Lower leg skin (tissue), 4 donors: ENCODE data around the gene DNPH1. TPM values are rescaled to one million over a fixed set of nuclear protein-coding genes. Genes with fewer than 3 reads are reported as not detected.
A peak's percentile ranks its signal among the peaks of the same experiment; 100 is the strongest.

ENCODE experiments used
- DNase-seq, 2 donors: peaks; one replicate each; pipeline ENCODE4 v3.0.0-alpha.2; 2019; ENCODE audit warnings: low spot score in 2 of 2
- H3K4me3 ChIP-seq: fragments of 200-600 bp; sonication (generic); 2 replicates; pipeline ENCODE4 v1.5.1; 2017; ENCODE audit warnings: mild to moderate bottlenecking, low read depth; ENCODE audit not compliant: poor library complexity, severe bottlenecking
- CTCF ChIP-seq, 3 donors: fragments of 450-650 bp; IDR thresholded peaks; one replicate each; pipeline ENCODE4 v1.5.1; 2016; ENCODE audit warnings: antibody characterized with exemption in 3 of 3, mild to moderate bottlenecking in 3 of 3, moderate library complexity in 2 of 3
- POLR2A ChIP-seq, 2 donors: fragments of 450-650 bp; IDR thresholded peaks; one replicate each; pipeline ENCODE4 v1.6.1; 2016 to 2017; ENCODE audit warnings: antibody characterized with exemption in 2 of 2, mild to moderate bottlenecking in 1 of 2, moderate library complexity in 1 of 2
- WGBS, 2 donors: methylation state at CpG; one replicate each; pipeline ENCODE4 v1.1.5; 2018; 5-methylcytosine and 5-hydroxymethylcytosine counted together
- intact Hi-C: fragments of 100-400 bp; cut with DNase I; formaldehyde crosslinking; loops from one replicate; pipeline ENCODE4 v1.15.0; 2023; ENCODE audit warnings: low total_unique reads
- total RNA-seq, 4 donors: library from RNA; depleted of rRNA; stranded (reverse); fragments of >200 nt; gene quantifications; one replicate each; pipeline ENCODE4 v1.1.0, GENCODE V29; 2016

DNPH1 gene
- total RNA-seq: 10 to 100 TPM; 48.5 to 77.0 (median 61.2) TPM

- H3K4me3 ChIP-seq: peak within 1 kb of the TSS; percentile 43
- intact Hi-C loops: no loop called here
- TF ChIP-seq CTCF (IDR thresholded peaks at IDR 0.05): no peak
- TF ChIP-seq POLR2A (IDR thresholded peaks at IDR 0.05): no peak
- WGBS, 2 donors: 2 to 7% methylated on average over 24 to 77 of the region's 82 CpGs
- peak; percentile 43 to 95 for DNase-seq
Observed at GRCh38 chr6:43228951-43229802, at the start of gene DNPH1. DNPH1 (minus strand) TSS chr6:43229481; CDS start chr6:43229456, 25 bp downstream.

GRCh38 chr6:43278524-43279078 lies 49.3 kb upstream of the DNPH1 start:
- DNase-seq: no peak
- intact Hi-C loops: no loop called here

GRCh38 chr6:43277643-43278523 lies 48.6 kb upstream of the DNPH1 start:
- no peak for DNase-seq
- no peak for TF ChIP-seq CTCF (IDR thresholded peaks at IDR 0.05)
- no peak for TF ChIP-seq POLR2A (IDR thresholded peaks at IDR 0.05)
- WGBS, 2 donors: 74 to 79% methylated on average over 12 to 13 of the region's 13 CpGs
- no peak overlapping the region for H3K4me3 ChIP-seq
- intact Hi-C loops: no loop called here

More at GRCh38 chr6:43278524-43279078, 49.3 kb upstream of the DNPH1 start:
- 63 to 79% methylated on average over 4 of the region's 4 CpGs for WGBS, 2 donors
- TF ChIP-seq POLR2A (IDR thresholded peaks at IDR 0.05): no peak
- no peak for TF ChIP-seq CTCF (IDR thresholded peaks at IDR 0.05)
- H3K4me3 ChIP-seq: no peak overlapping the region

GRCh38 chr6:43277306-43277642 lies 48.0 kb upstream of the DNPH1 start:
- DNase-seq: no peak
- TF ChIP-seq CTCF (IDR thresholded peaks at IDR 0.05): no peak
- TF ChIP-seq POLR2A (IDR thresholded peaks at IDR 0.05): no peak
- H3K4me3 ChIP-seq: no peak overlapping the region
- WGBS, 2 donors: 85 to 87% methylated on average over 6 of the region's 6 CpGs
- intact Hi-C loops: no loop called here

GRCh38 chr6:43276577-43277305 lies 47.5 kb upstream of the DNPH1 start:
- H3K4me3 ChIP-seq: no peak overlapping the region
- WGBS, 2 donors: 87 to 89% methylated on average over 11 of the region's 11 CpGs
- intact Hi-C loops: no loop called here
- DNase-seq: no peak
- TF ChIP-seq POLR2A (IDR thresholded peaks at IDR 0.05): no peak
- no peak for TF ChIP-seq CTCF (IDR thresholded peaks at IDR 0.05)
